WI38 (cell line): ENCODE measurements around the gene TRAPPC3.

Experiments used
- H3K4me3 ChIP-seq: 2 replicates; pipeline ENCODE4 v1.5.1; 2011; ENCODE audit warnings: low read depth, mild to moderate bottlenecking, control low read depth, low read length
- TF ChIP-seq, protein P1 (sequence below): IDR thresholded peaks from 2 replicates; pipeline ENCODE4 v1.5.1; 2012; ENCODE audit warnings: low read depth, mild to moderate bottlenecking, control low read depth, low read length

TRAPPC3 gene

DNA sequence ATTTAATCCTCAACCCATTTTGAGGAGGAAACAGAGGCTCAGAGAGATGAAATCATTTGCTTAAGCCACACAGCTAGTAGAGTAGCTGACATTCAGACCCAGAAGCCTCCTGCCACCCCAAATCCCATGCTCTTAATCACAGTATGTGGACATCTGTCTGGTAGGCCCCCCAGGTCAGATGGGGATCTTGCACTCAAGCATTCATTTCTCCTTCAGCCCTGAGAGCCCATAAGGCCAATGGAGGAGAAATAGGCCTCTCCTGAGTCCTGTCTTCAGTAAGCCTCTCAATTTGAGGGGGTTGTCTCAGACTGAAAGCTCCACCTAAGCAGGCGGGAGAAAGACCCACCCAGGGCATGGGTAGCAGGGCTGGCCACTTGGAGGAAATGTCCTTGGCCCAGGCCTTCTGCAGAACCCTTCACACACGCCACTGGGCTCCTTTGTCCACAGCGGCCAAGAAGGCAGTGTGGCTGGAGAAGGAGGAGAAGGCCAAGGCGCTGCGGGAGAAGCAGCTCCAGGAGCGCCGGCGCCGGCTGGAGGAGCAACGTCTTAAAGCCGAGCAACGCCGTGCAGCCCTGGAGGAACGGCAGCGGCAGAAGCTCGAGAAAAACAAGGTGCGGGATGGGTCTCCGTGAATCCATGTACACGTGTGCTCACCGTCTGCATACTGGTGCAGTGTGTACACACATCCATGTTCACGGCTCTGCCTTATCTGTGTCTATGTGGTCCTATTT, 22.9 kb upstream of the TRAPPC3 start:
- no peak overlapping the region for H3K4me3 ChIP-seq
- TF ChIP-seq, protein P1, sequence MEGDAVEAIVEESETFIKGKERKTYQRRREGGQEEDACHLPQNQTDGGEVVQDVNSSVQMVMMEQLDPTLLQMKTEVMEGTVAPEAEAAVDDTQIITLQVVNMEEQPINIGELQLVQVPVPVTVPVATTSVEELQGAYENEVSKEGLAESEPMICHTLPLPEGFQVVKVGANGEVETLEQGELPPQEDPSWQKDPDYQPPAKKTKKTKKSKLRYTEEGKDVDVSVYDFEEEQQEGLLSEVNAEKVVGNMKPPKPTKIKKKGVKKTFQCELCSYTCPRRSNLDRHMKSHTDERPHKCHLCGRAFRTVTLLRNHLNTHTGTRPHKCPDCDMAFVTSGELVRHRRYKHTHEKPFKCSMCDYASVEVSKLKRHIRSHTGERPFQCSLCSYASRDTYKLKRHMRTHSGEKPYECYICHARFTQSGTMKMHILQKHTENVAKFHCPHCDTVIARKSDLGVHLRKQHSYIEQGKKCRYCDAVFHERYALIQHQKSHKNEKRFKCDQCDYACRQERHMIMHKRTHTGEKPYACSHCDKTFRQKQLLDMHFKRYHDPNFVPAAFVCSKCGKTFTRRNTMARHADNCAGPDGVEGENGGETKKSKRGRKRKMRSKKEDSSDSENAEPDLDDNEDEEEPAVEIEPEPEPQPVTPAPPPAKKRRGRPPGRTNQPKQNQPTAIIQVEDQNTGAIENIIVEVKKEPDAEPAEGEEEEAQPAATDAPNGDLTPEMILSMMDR = no peak

DNA sequence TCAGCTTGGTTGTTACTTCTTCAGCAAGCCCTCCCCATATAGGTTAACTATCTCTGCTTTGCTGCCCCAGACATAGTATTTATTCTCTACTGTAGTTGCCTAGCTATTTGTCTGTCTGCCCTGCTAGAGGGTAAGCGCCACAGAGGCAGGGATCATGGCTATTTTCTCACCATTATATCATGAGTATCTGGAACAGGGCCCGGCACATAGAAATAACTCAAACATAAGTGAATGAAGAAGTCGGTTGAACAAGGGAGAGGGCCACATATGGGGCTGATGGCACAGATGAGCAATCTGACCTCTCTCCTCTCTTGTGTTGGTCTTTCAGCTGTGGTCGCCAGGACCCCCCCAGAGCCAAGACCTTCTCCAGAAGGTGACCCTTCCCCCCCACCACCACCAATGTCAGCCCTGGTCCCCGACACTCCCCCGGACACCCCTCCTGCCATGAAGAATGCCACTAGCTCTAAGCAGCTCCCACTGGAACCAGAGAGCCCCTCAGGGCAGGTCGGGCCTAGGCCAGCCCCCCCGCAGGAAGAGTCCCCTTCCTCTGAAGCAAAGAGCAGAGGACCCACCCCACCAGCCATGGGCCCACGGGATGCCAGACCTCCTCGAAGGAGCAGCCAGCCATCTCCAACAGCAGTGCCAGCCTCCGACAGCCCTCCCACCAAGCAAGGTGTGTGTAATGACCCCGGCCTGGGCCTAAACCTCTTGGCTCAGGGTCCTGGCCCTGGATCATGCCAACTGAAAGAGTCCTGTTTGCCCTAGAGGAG, 21.5 kb upstream of the TRAPPC3 start:
- no peak overlapping the region for H3K4me3 ChIP-seq
- TF ChIP-seq, protein P1 = no peak

DNA sequence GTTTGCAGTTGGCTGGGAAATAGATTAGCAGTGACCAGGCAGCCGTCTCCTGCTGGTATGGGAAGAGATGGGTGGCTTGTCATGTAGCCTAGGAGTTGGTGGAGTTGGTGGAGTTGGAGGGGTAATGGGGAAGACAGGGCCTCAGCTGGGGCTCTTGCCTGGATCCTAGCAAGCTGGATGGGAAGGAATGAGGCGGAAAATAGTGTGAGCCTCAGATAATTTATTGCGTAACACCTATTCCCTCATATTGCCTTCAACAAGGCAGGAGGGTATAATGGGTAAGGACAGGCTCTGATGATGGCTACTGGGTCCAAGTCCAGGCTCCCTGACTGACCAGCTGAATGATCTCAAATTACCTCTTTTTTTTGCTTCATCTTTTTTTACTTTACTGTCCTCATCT, 19.2 kb upstream of the TRAPPC3 start:
- no peak overlapping the region for H3K4me3 ChIP-seq
- TF ChIP-seq, protein P1 = no peak

DNA sequence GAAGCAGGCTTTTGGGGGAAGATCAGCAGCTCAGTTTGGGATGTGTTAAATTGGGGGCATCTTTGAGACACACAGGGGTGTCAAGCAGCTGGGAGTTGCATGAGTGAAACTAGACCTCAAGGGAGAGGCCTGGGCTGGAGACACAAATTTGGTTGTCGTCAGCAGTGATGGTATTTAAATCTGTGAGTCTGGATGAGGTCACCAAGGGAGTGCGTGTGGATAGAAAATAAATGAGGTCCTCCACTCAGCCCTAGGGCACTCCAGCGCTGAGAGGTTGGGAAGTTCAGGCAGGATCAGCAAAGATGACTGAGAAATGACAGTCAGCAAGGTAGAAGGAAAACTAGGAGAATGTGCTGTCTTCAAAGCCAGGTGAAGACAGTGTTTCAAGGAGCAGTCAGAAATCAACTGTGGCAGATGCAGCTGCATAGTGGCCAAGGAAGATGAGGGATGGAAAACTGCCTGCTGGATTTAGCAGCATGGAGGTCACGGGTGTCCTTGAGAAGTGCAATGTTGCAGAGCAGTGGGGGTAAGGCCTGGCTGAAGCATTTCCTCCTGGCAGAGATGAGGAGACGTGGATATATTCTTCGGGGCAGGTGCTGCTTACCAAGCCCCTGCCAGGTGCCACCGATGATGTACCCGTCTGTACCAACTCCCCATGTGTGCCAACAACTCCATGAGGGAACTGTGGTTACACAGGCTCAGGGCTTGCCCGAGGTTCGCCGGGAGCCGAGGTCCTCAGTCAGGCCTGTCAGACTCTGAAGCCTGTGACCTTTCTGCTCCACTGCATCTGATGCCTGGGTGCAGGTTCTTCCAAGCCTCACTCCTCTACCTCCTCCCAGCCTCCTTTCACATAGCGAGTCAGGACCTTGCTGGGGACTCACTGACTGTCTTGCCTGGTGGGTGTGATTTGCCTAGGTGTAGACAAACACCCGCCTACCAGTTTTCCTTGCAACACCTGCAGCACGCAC, 17.9 kb upstream of the TRAPPC3 start:
- H3K4me3 ChIP-seq = no peak overlapping the region
- TF ChIP-seq, protein P1 = no peak

DNA sequence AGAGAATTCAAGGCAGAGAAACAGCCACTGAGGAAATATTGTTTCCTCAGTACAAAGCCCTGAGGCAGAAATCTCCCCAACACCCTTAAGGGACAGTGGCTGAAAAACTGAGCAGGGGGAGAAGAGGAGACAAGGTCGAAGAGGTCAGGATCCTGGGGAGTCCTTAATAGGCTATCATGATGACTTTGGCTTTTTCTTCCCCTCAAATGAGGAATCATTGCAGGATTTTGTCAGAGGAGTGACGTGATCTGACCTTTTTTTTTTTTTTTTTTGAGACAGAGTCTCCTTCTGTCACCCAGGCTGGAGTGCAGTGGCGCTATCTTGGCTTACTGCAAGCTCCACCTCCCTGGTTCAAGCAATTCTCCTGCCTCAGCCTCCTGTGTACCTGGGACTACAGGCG, 16.9 kb upstream of the TRAPPC3 start:
- TF ChIP-seq, protein P1 = no peak
- H3K4me3 ChIP-seq = no peak overlapping the region

DNA sequence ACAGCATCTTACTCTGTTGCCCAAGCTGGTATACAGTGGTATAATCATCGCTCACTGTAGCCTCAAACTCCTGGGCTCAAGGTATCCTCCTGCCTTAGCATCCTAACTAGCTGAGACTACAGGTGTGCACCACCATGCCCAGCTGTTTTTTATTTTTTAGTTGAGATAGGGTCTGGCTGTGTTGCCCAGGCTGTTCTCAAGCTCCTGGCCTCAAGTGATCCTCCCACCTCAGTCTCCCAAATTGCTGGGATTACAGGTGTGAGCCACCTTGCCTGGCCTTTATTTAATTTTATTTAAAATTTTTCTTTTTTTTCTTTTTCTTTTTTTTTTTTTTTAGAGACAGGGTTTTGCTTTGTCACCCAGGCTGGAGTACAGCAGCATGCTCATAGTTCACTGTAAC, 15.9 kb upstream of the TRAPPC3 start:
- no peak overlapping the region for H3K4me3 ChIP-seq
- TF ChIP-seq, protein P1 = no peak
